HG03139 (cell line): ENCODE measurements around the gene SLC2A5.
"Not testable (repeated sequence)": the region's sequence is repeated elsewhere in the genome, so short reads cannot be mapped to it uniquely, and the experiment has no call there.

Source experiments
- ATAC-seq: cut with Tn5 transposase; IDR thresholded peaks from one replicate; pipeline ENCODE4 v1.9.1; 2021; ENCODE audit not compliant: unreplicated experiment

The SLC2A5 gene

GRCh38 chr1:9037476-9038337 lies 31.7 kb downstream of the SLC2A5 start:
- no peak for ATAC-seq

- ATAC-seq: no peak
Measured at GRCh38 chr1:9035226-9035625, 34.2 kb downstream of the SLC2A5 start.

- ATAC-seq: no peak
Measured at GRCh38 chr1:9033363-9033762, 36.1 kb downstream of the SLC2A5 start.

GRCh38 chr1:9031484-9032259 lies 37.8 kb downstream of the SLC2A5 start:
- ATAC-seq: no peak

- not testable (repeated sequence) for ATAC-seq
Measured at GRCh38 chr1:9031077-9031476, 38.4 kb downstream of the SLC2A5 start.

- no peak for ATAC-seq
Measured at GRCh38 chr1:9028921-9029705, 40.3 kb downstream of the SLC2A5 start.

GRCh38 chr1:9027307-9027706 lies 42.1 kb downstream of the SLC2A5 start:
- ATAC-seq: no peak

GRCh38 chr1:9025449-9025848 lies 44.0 kb downstream of the SLC2A5 start:
- ATAC-seq: no peak

- no peak for ATAC-seq
Measured at GRCh38 chr1:9024837-9025236, 44.6 kb downstream of the SLC2A5 start.

- no peak for ATAC-seq
Measured at GRCh38 chr1:9022773-9023172, 46.7 kb downstream of the SLC2A5 start.

GRCh38 chr1:9022026-9022738 lies 47.3 kb downstream of the SLC2A5 start:
- ATAC-seq: not testable (repeated sequence)

- ATAC-seq: no peak
Measured at GRCh38 chr1:9020305-9020704, 49.1 kb downstream of the SLC2A5 start.

- ATAC-seq: no peak
Measured at GRCh38 chr1:9019896-9020295, 49.5 kb downstream of the SLC2A5 start.

GRCh38 chr1:9018333-9018732 lies 51.1 kb downstream of the SLC2A5 start:
- no peak for ATAC-seq

GRCh38 chr1:9016455-9016854 lies 53.0 kb downstream of the SLC2A5 start:
- no peak for ATAC-seq

- ATAC-seq: no peak
Measured at GRCh38 chr1:9014475-9015375, 54.7 kb downstream of the SLC2A5 start.

- no peak for ATAC-seq
Measured at GRCh38 chr1:9013819-9014218, 55.6 kb downstream of the SLC2A5 start.

- ATAC-seq: no peak
Measured at GRCh38 chr1:9010781-9011323, 58.6 kb downstream of the SLC2A5 start.
